Middle frontal gyrus (tissue), 1 donor: ENCODE data around the gene ARFIP1.
"Not testable (repeated sequence)": the region's sequence is repeated elsewhere in the genome, so short reads cannot be mapped to it uniquely, and the experiment has no call there.

Experiments used
- DNase-seq: peaks from one replicate; pipeline ENCODE4 v3.0.0-alpha.2; 2015; ENCODE audit warnings: low spot score; ENCODE audit errors: extremely low spot score

ARFIP1 gene

GRCh38 chr4:152843481-152844090, 63.8 kb downstream of the ARFIP1 start:
- no peak for DNase-seq

- DNase-seq = no peak
Measured at GRCh38 chr4:152847376-152847775, 67.6 kb downstream of the ARFIP1 start.

GRCh38 chr4:152848508-152848907, 68.8 kb downstream of the ARFIP1 start:
- no peak for DNase-seq

- no peak for DNase-seq
Measured at GRCh38 chr4:152849350-152849749, 69.6 kb downstream of the ARFIP1 start.

GRCh38 chr4:152850377-152850776, 70.6 kb downstream of the ARFIP1 start:
- no peak for DNase-seq

GRCh38 chr4:152851226-152851625, 71.5 kb downstream of the ARFIP1 start:
- no peak for DNase-seq

- no peak for DNase-seq
Measured at GRCh38 chr4:152853293-152853692, 73.5 kb downstream of the ARFIP1 start.

GRCh38 chr4:152854016-152854415, 74.3 kb downstream of the ARFIP1 start:
- DNase-seq = not testable (repeated sequence)

GRCh38 chr4:152856960-152857359, 77.2 kb downstream of the ARFIP1 start:
- DNase-seq = no peak

GRCh38 chr4:152858934-152859333, 79.2 kb downstream of the ARFIP1 start:
- DNase-seq = no peak

- DNase-seq = no peak
Measured at GRCh38 chr4:152860046-152860445, 80.3 kb downstream of the ARFIP1 start.

- DNase-seq = no peak
Measured at GRCh38 chr4:152862608-152863007, 82.9 kb downstream of the ARFIP1 start.

- DNase-seq = no peak
Measured at GRCh38 chr4:152864361-152864760, 84.6 kb downstream of the ARFIP1 start.

- DNase-seq = not testable (repeated sequence)
Measured at GRCh38 chr4:152866432-152866993, 86.8 kb downstream of the ARFIP1 start.

- no peak for DNase-seq
Measured at GRCh38 chr4:152870606-152871005, 90.9 kb downstream of the ARFIP1 start.

- DNase-seq = no peak
Measured at GRCh38 chr4:152875261-152875660, 95.5 kb downstream of the ARFIP1 start.

GRCh38 chr4:152877868-152878267, 98.1 kb downstream of the ARFIP1 start:
- DNase-seq = no peak

- no peak for DNase-seq
Measured at GRCh38 chr4:152880263-152880662, 100.5 kb downstream of the ARFIP1 start.

- no peak for DNase-seq
Measured at GRCh38 chr4:152881974-152882373, 102.2 kb downstream of the ARFIP1 start.

GRCh38 chr4:152885185-152885584, 105.4 kb downstream of the ARFIP1 start:
- DNase-seq = no peak

- no peak for DNase-seq
Measured at GRCh38 chr4:152886201-152886600, 106.4 kb downstream of the ARFIP1 start.

- no peak for DNase-seq
Measured at GRCh38 chr4:152887981-152888380, 108.2 kb downstream of the ARFIP1 start.

GRCh38 chr4:152892974-152893373, 113.2 kb downstream of the ARFIP1 start:
- DNase-seq = no peak
